T-cell (primary cell): ENCODE results near the gene SLC27A4. TPM values are rescaled to one million over a fixed set of nuclear protein-coding genes. Genes with fewer than 3 reads are reported as not detected.

Experiments used
- ATAC-seq, 4 experiments: fragments of 200-7000 bp in 3 of 4; fragments of 150-1000 bp in 1 of 4; cut with Tn5 transposase; replicated peaks in 1 of 4; 1 replicate in 3 of 4; 2 replicates in 1 of 4; pipeline ENCODE4 v1.10.0; 2021; ENCODE audit warnings: moderate library complexity in 3 of 4, mild to moderate bottlenecking in 2 of 4, moderate number of reproducible peaks in 1 of 4
- CTCF ChIA-PET, 2 donors: fragments of 300-600 bp; sonication (Branson Sonifier 250); formaldehyde crosslinking; loops; one replicate each; lab custom pipeline; 2022; ENCODE audit warnings: antibody characterized with exemption in 2 of 2; lab: Charles Lee
- POLR2A ChIA-PET, 2 donors: fragments of 300-600 bp; sonication (Branson Sonifier 250); formaldehyde crosslinking; loops; one replicate each; lab custom pipeline; 2022; ENCODE audit warnings: antibody characterized with exemption in 2 of 2; lab: Charles Lee
- DNase-seq, 35 experiments: peaks; one replicate each; pipeline versions ENCODE4 v3.0.0 to v3.0.0-alpha.2; 2013 to 2023
- H3K27ac ChIP-seq: one replicate; pipeline ENCODE4 v1.5.1; 2013; ENCODE audit warnings: low read length
- H3K27me3 ChIP-seq, 2 experiments: replicated peaks in 1 of 2; 1 replicate in 1 of 2; 2 replicates in 1 of 2; pipeline versions ENCODE4 v1.6.1 to v1.7.0; 2013; ENCODE audit warnings: low read length in 1 of 2, mixed read lengths in 1 of 2; ENCODE audit not compliant: control insufficient read depth in 2 of 2, insufficient read depth in 2 of 2; ENCODE audit errors: extremely low read depth in 1 of 2
- H3K36me3 ChIP-seq, 2 donors: 1 replicate in 1 of 2; 2 replicates in 1 of 2; pipeline versions ENCODE4 v1.6.1 to v1.7.0; 2013; ENCODE audit warnings: low read length in 1 of 2; ENCODE audit not compliant: control insufficient read depth in 2 of 2, insufficient read depth in 1 of 2; ENCODE audit errors: extremely low read depth in 1 of 2
- H3K4me1 ChIP-seq, 2 experiments: 1 replicate in 1 of 2; 2 replicates in 1 of 2; pipeline versions ENCODE4 v1.6.1 to v1.7.0; 2013; ENCODE audit warnings: low read length in 2 of 2, mixed read lengths in 1 of 2; ENCODE audit not compliant: insufficient read depth in 2 of 2, control insufficient read depth in 1 of 2; ENCODE audit errors: extremely low read depth in 1 of 2
- H3K4me3 ChIP-seq, 2 donors: 1 replicate in 1 of 2; 2 replicates in 1 of 2; pipeline versions ENCODE4 v1.5.1 to v1.7.0; 2013; ENCODE audit warnings: mild to moderate bottlenecking in 2 of 2, low read length in 1 of 2, moderate library complexity in 1 of 2; ENCODE audit not compliant: control insufficient read depth in 1 of 2; ENCODE audit errors: extremely low read depth in 1 of 2
- H3K9me3 ChIP-seq: 2 replicates; pipeline ENCODE4 v1.7.0; 2013
- H3K27ac Mint-ChIP-seq, 2 donors: one replicate each; pipeline ENCODE4 v1.8.0; 2020 to 2021; ENCODE audit warnings: mild to moderate bottlenecking in 2 of 2, mixed read lengths in 2 of 2
- H3K27me3 Mint-ChIP-seq, 2 donors: one replicate each; pipeline ENCODE4 v1.8.0; 2021 to 2022; ENCODE audit warnings: mixed read lengths in 2 of 2
- H3K36me3 Mint-ChIP-seq: one replicate; pipeline ENCODE4 v1.8.0; 2021; ENCODE audit warnings: mixed read lengths
- H3K4me1 Mint-ChIP-seq, 3 donors: one replicate each; pipeline ENCODE4 v1.8.0; 2020 to 2022; ENCODE audit warnings: mixed read lengths in 3 of 3, mild to moderate bottlenecking in 1 of 3
- H3K4me3 Mint-ChIP-seq, 3 donors: one replicate each; pipeline ENCODE4 v1.8.0; 2020 to 2022; ENCODE audit warnings: mild to moderate bottlenecking in 3 of 3, mixed read lengths in 3 of 3, moderate library complexity in 3 of 3
- H3K9me3 Mint-ChIP-seq, 3 donors: one replicate each; pipeline ENCODE4 v1.8.0; 2020 to 2022; ENCODE audit warnings: mixed read lengths in 3 of 3
- whole genome bisulfite sequencing: methylation state at CpG from one replicate; pipeline ENCODE4 v1.1.5; 2013; ENCODE audit warnings: missing lambda C conversion rate; ENCODE audit not compliant: insufficient coverage; 5-methylcytosine and 5-hydroxymethylcytosine counted together
- total RNA-seq, 35 experiments: library from RNA in 6 of 35; stranded (reverse) in 6 of 35; fragments of 120-200 nt in 1 of 35; gene quantifications; one replicate each; pipeline versions ENCODE4 v1.2.1 to v1.2.4 and lab custom pipeline; 2013 to 2026

Gene SLC27A4
- total RNA-seq, 5 donors from 2014 or later (not counting 1 experiment from before 2014, with no cell fraction given), result 7.3 to 18.4 (median 17.5) TPM

DNA sequence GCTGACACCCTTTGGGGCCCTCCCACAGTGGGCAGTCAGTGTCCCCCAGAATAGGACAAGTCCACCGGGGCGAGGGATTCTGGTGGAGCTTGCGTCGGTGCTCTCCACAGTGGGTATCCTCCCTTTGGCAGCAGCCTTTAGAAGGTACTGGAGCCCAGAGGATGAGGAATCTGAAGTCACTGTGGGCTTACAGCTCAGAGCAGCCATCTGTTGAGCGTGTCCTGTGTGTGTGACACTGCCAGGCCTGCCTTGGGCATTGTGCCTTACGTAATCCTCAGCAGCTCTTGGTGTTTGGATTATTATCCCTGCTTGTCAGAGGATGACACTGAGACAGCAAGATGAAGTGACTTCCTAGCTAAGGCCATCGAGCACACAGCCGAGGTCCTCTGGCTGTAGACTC, 43.5 kb downstream of the SLC27A4 start:
- Mint-ChIP-seq H3K27me3 (no peaks in the 10 kb centered on the region), H3K4me3 (no peak overlapping the region), H3K9me3 (no peaks in the 10 kb centered on the region), H3K36me3 (peaks cover 44% of the 10 kb centered on the region), H3K4me1 (no peaks in the 10 kb centered on the region), H3K27ac (no peak overlapping the region)
- peaks cover 29 to 77% of the 10 kb centered on the region in 2 donors for H3K36me3 ChIP-seq
- no peak overlapping the region for H3K27ac ChIP-seq
- peaks cover 0 to 2% of the 10 kb centered on the region in 2 experiments for H3K4me1 ChIP-seq
- 95% methylated on average over 6 of the region's 8 CpGs for WGBS
- H3K27me3 ChIP-seq, result no peaks in the 10 kb centered on the region
- H3K9me3 ChIP-seq, result no peaks in the 10 kb centered on the region
- DNase-seq (no peak), ATAC-seq (no peak)
- ChIA-PET POLR2A (no interaction called here), CTCF (interaction anchor here in 1 of 2 donors (1.0 kb wide), 1 partner anchor 21 kb away, joined by 3 read pairs; no protein-coding TSS in a partner anchor)
- H3K4me3 ChIP-seq, result no peak overlapping the region

DNA sequence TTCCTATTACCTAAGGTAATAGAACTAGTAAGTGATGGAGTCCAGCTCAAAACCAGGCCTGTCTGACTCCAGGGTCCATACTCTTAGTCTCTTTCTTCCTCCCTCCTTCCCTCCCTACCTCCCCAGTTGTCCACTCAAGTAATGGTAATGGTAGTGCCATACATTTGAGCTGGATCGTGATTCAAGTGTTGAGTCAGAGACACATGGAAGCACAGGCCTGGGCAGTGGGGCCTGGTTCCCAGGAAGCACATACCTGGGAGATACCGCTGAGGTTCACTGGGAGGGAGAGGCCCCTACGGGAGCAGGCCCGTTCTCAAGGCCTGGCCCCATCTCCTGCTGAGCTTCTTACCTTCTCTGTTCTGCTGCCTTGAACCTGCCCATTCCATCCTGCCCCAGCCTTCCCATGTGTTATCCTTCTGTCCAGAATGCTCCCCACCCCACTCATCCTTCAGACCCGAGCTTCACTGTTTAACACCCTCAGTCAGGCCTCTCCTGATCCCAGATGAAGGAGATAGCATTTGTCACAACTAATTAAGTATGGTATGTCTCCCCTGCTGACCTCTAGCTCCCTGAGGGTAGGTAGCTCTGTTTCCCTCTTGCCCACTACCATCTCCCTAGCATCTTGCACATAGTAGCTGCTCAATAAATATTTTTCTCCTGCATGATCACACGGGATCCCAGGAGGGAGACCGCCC, 44.6 kb downstream of the SLC27A4 start:
- Histone ChIP-seq H3K27me3 (no peaks in the 10 kb centered on the region), H3K9me3 (no peaks in the 10 kb centered on the region), H3K36me3 (peaks cover 35 to 80% of the 10 kb centered on the region in 2 donors), H3K4me3 (no peak overlapping the region), H3K4me1 (peaks cover 0 to 2% of the 10 kb centered on the region in 2 experiments), H3K27ac (no peak overlapping the region)
- Mint-ChIP-seq H3K4me3 (no peak overlapping the region), H3K27me3 (no peaks in the 10 kb centered on the region), H3K36me3 (peaks cover 42% of the 10 kb centered on the region), H3K9me3 (no peaks in the 10 kb centered on the region), H3K4me1 (no peaks in the 10 kb centered on the region), H3K27ac (no peak overlapping the region)
- POLR2A ChIA-PET, result no interaction called here
- ATAC-seq, result no peak
- DNase-seq, result no peak
- CTCF ChIA-PET, result interaction anchor here in 1 of 2 donors (0.5 kb wide), 1 partner anchor 34 kb away, joined by 9 read pairs; no protein-coding TSS in a partner anchor
- WGBS, result 100% methylated on average over 2 of the region's 7 CpGs

DNA sequence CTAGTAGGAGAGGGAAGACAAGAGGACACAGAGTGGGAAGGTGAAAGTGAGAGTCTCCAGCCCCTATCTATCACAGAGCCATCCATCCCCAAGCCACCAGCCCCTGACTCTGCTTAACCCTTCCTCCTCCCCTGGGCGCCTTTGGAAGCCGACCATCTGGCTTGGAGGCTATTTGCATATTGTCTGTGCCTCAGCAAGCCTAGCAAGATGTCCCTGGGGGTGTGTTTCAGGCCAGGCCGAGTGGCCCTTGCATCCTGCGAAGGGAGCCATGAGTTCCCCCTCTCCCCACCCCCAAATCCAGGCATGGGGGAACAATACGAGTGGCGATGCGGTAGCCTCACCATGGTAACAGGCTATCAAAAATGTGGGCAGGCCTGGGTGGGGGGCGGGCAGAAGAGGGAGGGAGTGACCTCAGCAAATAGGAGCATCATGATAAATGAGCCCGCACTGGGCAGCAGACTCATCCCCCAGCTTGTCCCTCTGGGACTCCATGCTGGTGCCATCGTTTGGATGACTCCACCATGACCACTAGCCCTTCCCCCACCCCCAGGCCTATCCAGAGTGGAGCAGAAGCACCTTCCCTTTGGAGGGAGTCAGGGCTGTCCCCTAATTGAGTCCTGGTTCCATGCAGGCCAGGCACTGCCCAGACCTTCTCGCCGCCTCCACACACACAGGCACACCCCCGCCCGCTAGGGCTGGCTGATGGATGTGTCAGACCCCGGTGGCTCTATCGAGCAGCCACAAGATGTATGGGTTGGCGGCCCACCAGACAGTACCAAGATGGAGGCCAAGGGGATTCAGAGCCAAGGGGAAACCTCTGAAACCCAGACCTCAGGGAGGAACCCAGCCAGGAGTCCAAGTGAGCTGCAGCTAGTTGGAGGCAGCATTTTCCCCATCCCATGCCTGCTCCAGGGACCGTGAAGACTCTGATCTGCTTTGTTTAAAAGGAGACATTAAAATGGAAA, 45.5 kb downstream of the SLC27A4 start:
- WGBS, result 90% methylated on average over 13 of the region's 18 CpGs
- H3K4me1 ChIP-seq, result peaks cover 0 to 2% of the 10 kb centered on the region in 2 experiments
- ChIA-PET POLR2A (no interaction called here), CTCF (interaction anchor here in 1 of 2 donors (1.5 kb wide), 1 partner anchor 26 kb away, joined by 3 read pairs; no protein-coding TSS in a partner anchor)
- Mint-ChIP-seq H3K36me3 (peaks cover 37% of the 10 kb centered on the region), H3K4me3 (no peak overlapping the region), H3K27ac (no peak overlapping the region), H3K4me1 (no peaks in the 10 kb centered on the region), H3K27me3 (no peaks in the 10 kb centered on the region), H3K9me3 (no peaks in the 10 kb centered on the region)
- DNase-seq (no peak), ATAC-seq (no peak)
- no peaks in the 10 kb centered on the region for H3K9me3 ChIP-seq
- peaks cover 30 to 87% of the 10 kb centered on the region in 2 donors for H3K36me3 ChIP-seq
- H3K27me3 ChIP-seq, result no peaks in the 10 kb centered on the region
- H3K27ac ChIP-seq, result no peak overlapping the region
- H3K4me3 ChIP-seq, result no peak overlapping the region

DNA sequence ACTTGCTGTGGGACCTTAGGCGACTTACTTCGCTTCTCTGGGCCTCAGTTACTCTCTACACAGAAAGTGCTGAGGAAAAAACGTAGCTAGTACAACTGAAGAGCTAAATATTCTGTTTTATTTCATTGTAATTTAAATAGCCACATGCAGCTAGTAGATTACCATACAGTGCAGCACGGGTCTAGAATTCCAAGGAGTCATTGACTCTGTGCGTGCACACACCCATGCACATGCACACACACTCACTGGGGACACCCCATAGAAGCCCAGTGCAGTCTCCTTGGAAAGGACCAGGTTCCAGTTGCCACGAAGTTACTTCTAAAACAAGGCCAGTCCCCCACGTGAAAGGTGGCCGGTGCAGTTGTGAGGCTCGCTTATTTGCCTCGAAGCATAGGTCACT, 47.8 kb downstream of the SLC27A4 start:
- no peaks in the 10 kb centered on the region for H3K9me3 Mint-ChIP-seq
- DNase-seq (no peak), ATAC-seq (no peak)
- ChIA-PET POLR2A (interaction anchor here in 1 of 2 donors (0.5 kb wide), 1 partner anchor 33 kb away, joined by 4 read pairs; no protein-coding TSS in a partner anchor), CTCF (no interaction called here)
- Histone ChIP-seq H3K36me3 (peaks cover 27 to 82% of the 10 kb centered on the region in 2 donors), H3K4me3 (no peak overlapping the region), H3K27ac (no peak overlapping the region), H3K4me1 (no peaks in the 10 kb centered on the region), H3K27me3 (no peaks in the 10 kb centered on the region), H3K9me3 (no peaks in the 10 kb centered on the region)
- H3K27me3 Mint-ChIP-seq, result no peaks in the 10 kb centered on the region
- H3K27ac Mint-ChIP-seq, result no peak overlapping the region
- 98% methylated on average over 7 of the region's 10 CpGs for WGBS
- H3K36me3 Mint-ChIP-seq, result peaks cover 42% of the 10 kb centered on the region
- no peak overlapping the region for H3K4me3 Mint-ChIP-seq
- no peaks in the 10 kb centered on the region for H3K4me1 Mint-ChIP-seq

DNA sequence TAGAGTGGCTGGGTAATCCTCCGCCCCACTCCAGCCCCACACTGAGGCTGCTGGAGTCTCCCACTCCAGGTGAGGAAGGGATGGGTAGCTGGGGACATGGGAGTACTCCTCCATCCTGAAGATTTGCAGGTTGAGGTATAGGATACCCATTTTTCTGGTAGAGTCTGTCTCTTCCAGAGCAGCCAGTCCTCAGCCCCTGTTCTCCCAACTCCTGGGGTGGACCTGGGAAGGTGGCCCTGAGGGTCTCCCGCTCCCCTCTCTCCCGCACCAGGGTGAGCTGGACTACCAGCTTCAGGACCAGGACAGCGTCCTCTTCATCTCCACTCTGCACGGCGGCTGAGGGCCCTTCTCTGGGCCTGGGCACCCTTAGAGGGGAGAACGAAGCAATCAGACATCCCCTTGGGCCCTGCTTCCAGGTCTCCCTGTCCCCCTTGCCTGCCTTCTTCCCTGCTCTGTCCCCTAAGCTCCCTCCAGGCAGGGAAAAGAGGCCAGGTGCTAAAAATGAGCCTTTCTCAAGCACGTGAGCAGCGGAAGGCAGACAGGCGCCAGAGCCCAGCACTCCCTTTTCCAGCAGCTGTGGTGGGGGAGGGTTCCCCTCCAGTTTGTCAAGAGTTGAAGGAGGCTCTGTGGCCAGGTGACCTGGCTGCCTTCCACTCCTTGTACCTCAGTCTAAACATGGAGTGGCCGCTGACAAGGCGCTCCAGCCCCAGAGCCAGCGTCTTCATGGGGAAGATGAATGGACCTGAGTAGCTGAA, 49.2 kb downstream of the SLC27A4 start:
- peaks cover 19 to 68% of the 10 kb centered on the region in 2 donors for H3K36me3 ChIP-seq
- no peak overlapping the region for H3K27ac ChIP-seq
- no peaks in the 10 kb centered on the region for H3K9me3 ChIP-seq
- Mint-ChIP-seq H3K27me3 (no peaks in the 10 kb centered on the region), H3K9me3 (no peaks in the 10 kb centered on the region), H3K36me3 (peaks cover 41% of the 10 kb centered on the region), H3K4me3 (no peak overlapping the region), H3K4me1 (no peaks in the 10 kb centered on the region), H3K27ac (no peak overlapping the region)
- POLR2A ChIA-PET, result interaction anchor here in 1 of 2 donors (0.6 kb wide), 1 partner anchor 19 kb away, joined by 3 read pairs; no protein-coding TSS in a partner anchor
- DNase-seq (no peak), ATAC-seq (no peak)
- WGBS, result 97% methylated on average over 6 of the region's 13 CpGs
- no peaks in the 10 kb centered on the region for H3K27me3 ChIP-seq
- CTCF ChIA-PET, result no interaction called here
- H3K4me1 ChIP-seq, result no peaks in the 10 kb centered on the region
- no peak overlapping the region for H3K4me3 ChIP-seq
